Sigmoid colon (tissue), 7 donors: ENCODE data around the gene DCTPP1. TPM values are rescaled to one million over a fixed set of nuclear protein-coding genes. Genes with fewer than 3 reads are reported as not detected.
"Not testable (repeated sequence)": the region's sequence is repeated elsewhere in the genome, so short reads cannot be mapped to it uniquely, and the experiment has no call there.

Experiments
- DNase-seq: peaks from one replicate; pipeline ENCODE4 v3.0.0-alpha.2; 2019
- H3K27ac ChIP-seq, 4 donors: fragments of 200-600 bp; sonication (generic); one replicate each; pipeline ENCODE4 v1.5.1; 2016 to 2019; ENCODE audit warnings: mild to moderate bottlenecking in 1 of 4
- H3K27me3 ChIP-seq, 3 donors: fragments of 200-600 bp; sonication (generic); one replicate each; pipeline ENCODE4 v1.5.1; 2019; ENCODE audit warnings: mild to moderate bottlenecking in 1 of 3
- H3K36me3 ChIP-seq, 4 donors: fragments of 200-600 bp; sonication (generic); one replicate each; pipeline ENCODE4 v1.5.1; 2016 to 2019
- H3K4me1 ChIP-seq, 4 donors: fragments of 200-600 bp; sonication (generic); one replicate each; pipeline ENCODE4 v1.5.1; 2017 to 2019
- H3K4me3 ChIP-seq, 4 donors: fragments of 200-600 bp; sonication (generic); one replicate each; pipeline ENCODE4 v1.5.1; 2017 to 2019; ENCODE audit warnings: mild to moderate bottlenecking in 2 of 4, moderate library complexity in 1 of 4
- H3K9me3 ChIP-seq, 4 donors: fragments of 200-600 bp in 3 of 4; sonication (generic) in 3 of 4; one replicate each; pipeline versions ENCODE4 v1.5.1 to v1.6.1; 2013 to 2019
- CTCF ChIP-seq, 4 experiments: fragments of 450-650 bp in 3 of 4; fragments of 200-600 bp in 1 of 4; IDR thresholded peaks; one replicate each; pipeline ENCODE4 v1.5.1; 2016 to 2019; ENCODE audit warnings: antibody characterized with exemption in 4 of 4, mild to moderate bottlenecking in 3 of 4, moderate library complexity in 2 of 4
- EP300 ChIP-seq, 4 donors: sonication (generic); formaldehyde crosslinking; IDR thresholded peaks; one replicate each; pipeline ENCODE4 v1.6.1; 2017; ENCODE audit warnings: antibody characterized with exemption in 4 of 4
- POLR2A ChIP-seq, 2 donors: fragments of 450-650 bp; IDR thresholded peaks; one replicate each; pipeline ENCODE4 v1.6.1; 2016; ENCODE audit warnings: antibody characterized with exemption in 2 of 2, mild to moderate bottlenecking in 2 of 2, moderate library complexity in 2 of 2
- POLR2AphosphoS5 ChIP-seq, 4 donors: sonication (generic); formaldehyde crosslinking; IDR thresholded peaks; one replicate each; pipeline ENCODE4 v1.6.1; 2017; ENCODE audit warnings: antibody characterized with exemption in 4 of 4
- WGBS, 2 donors: extraction: QIAGEN DNeasy Blood & Tissue Kit; methylation state at CpG; one replicate each; pipeline ENCODE4 v1.1.7; 2013; 5-methylcytosine and 5-hydroxymethylcytosine counted together
- intact Hi-C: fragments of 100-400 bp; cut with DNase I; formaldehyde crosslinking; loops from one replicate; pipeline ENCODE4 v1.15.1; 2023
- polyA plus RNA-seq, 3 donors: library from polyadenylated mRNA; stranded (reverse); fragments of 200-250 nt; gene quantifications; one replicate each; pipeline ENCODE4 v1.2.3, GENCODE V29; 2013
- total RNA-seq, 4 donors: library from RNA; depleted of rRNA; stranded (reverse); fragments of >200 nt; gene quantifications; one replicate each; pipeline ENCODE4 v1.1.0, GENCODE V29; 2016
- donor health status: healthy with polysubstance abuse.
- donor health status: Bipolar disorder and iron deficiency.
- donor health status: healthy.

Gene DCTPP1
- 10 to 100 TPM; 10.5 to 19.9 (median 16.5) TPM for total RNA-seq
- polyA plus RNA-seq, result 100 to 1,000 TPM; 140 to 175 (median 156) TPM

GRCh38 chr16:30429678-30430427 is at the start of gene DCTPP1:
Gene DCTPP1, minus strand, starts transcription at chr16:30430030. Its CDS starts 50 bp downstream, at chr16:30429980.
- H3K4me3 ChIP-seq, result peak within 1 kb of the TSS; percentile 46 to 74 (median 56)
- WGBS, 2 donors, result 0% methylated on average over 49 of the region's 49 CpGs
- intact Hi-C loops, result loop anchor here (2.0 to 5.0 kb wide), 2 partner anchors 105 to 197 kb away; partner anchors contain the start of gene ZNF747
- DNase-seq, result peak; percentile 98
- peaks cover 0 to 21% (median 16%) of the 10 kb centered on the region in 4 donors for H3K4me1 ChIP-seq
- peak within 1 kb of the TSS; percentile 79 to 84 (median 82) for H3K27ac ChIP-seq
- H3K27me3 ChIP-seq, result no peaks in the 10 kb centered on the region
- H3K9me3 ChIP-seq, result no peaks in the 10 kb centered on the region
- TF ChIP-seq EP300 (IDR thresholded peaks at IDR 0.05) (no peak), POLR2AphosphoS5 (IDR thresholded peaks at IDR 0.05) (peak; percentile 45 to 66 (median 56)), CTCF (IDR thresholded peaks at IDR 0.05) (peak; percentile 60 to 82 (median 62))
- peaks cover 0 to 7% (median 0%) of the 10 kb centered on the region in 4 donors for H3K36me3 ChIP-seq

GRCh38 chr16:30478766-30479478 is 49.1 kb upstream of the DCTPP1 start:
- intact Hi-C loops, result no loop called here
- no peak for DNase-seq
- H3K27ac ChIP-seq, result no peak overlapping the region
- H3K36me3 ChIP-seq, result no peaks in the 10 kb centered on the region
- H3K27me3 ChIP-seq, result peaks cover 0 to 20% (median 7%) of the 10 kb centered on the region in 3 donors
- H3K4me3 ChIP-seq, result no peak overlapping the region
- H3K9me3 ChIP-seq, result no peaks in the 10 kb centered on the region
- H3K4me1 ChIP-seq, result no peaks in the 10 kb centered on the region
- WGBS, 2 donors, result 88 to 93% methylated on average over 12 of the region's 12 CpGs
- TF ChIP-seq POLR2AphosphoS5 (IDR thresholded peaks at IDR 0.05) (no peak), CTCF (IDR thresholded peaks at IDR 0.05) (no peak), POLR2A (IDR thresholded peaks at IDR 0.05) (no peak), EP300 (IDR thresholded peaks at IDR 0.05) (no peak)

GRCh38 chr16:30477773-30478172 is 47.9 kb upstream of the DCTPP1 start:
- H3K27ac ChIP-seq, H3K4me1 ChIP-seq, H3K4me3 ChIP-seq, H3K9me3 ChIP-seq, H3K36me3 ChIP-seq, DNase-seq, intact Hi-C loops: not testable (repeated sequence)
- H3K27me3 ChIP-seq, result peaks cover 0 to 32% (median 14%) of the 10 kb centered on the region in 3 donors
- 90 to 93% methylated on average over 3 of the region's 3 CpGs for WGBS, 2 donors

GRCh38 chr16:30476991-30477390 is 47.2 kb upstream of the DCTPP1 start:
- Histone ChIP-seq H3K4me1 (no peaks in the 10 kb centered on the region), H3K4me3 (no peak overlapping the region), H3K9me3 (no peaks in the 10 kb centered on the region), H3K27ac (no peak overlapping the region), H3K36me3 (no peaks in the 10 kb centered on the region), H3K27me3 (peaks cover 0 to 39% (median 18%) of the 10 kb centered on the region in 3 donors)
- intact Hi-C loops, result no loop called here
- no peak for TF ChIP-seq EP300 (IDR thresholded peaks at IDR 0.05)
- TF ChIP-seq POLR2A (IDR thresholded peaks at IDR 0.05), result no peak
- TF ChIP-seq POLR2AphosphoS5 (IDR thresholded peaks at IDR 0.05), result no peak
- WGBS, 2 donors, result 57 to 71% methylated on average over 3 of the region's 3 CpGs
- no peak for DNase-seq

GRCh38 chr16:30474684-30475083 is 44.9 kb upstream of the DCTPP1 start:
- no peaks in the 10 kb centered on the region for H3K9me3 ChIP-seq
- DNase-seq, result no peak
- H3K36me3 ChIP-seq, result no peaks in the 10 kb centered on the region
- H3K4me1 ChIP-seq, result no peaks in the 10 kb centered on the region
- H3K4me3 ChIP-seq, result no peak overlapping the region
- H3K27me3 ChIP-seq, result peaks cover 0 to 39% (median 18%) of the 10 kb centered on the region in 3 donors
- H3K27ac ChIP-seq, result no peak overlapping the region
- WGBS, 2 donors, result 84 to 87% methylated on average over 7 of the region's 7 CpGs
- TF ChIP-seq POLR2AphosphoS5 (IDR thresholded peaks at IDR 0.05) (no peak), CTCF (IDR thresholded peaks at IDR 0.05) (no peak), POLR2A (IDR thresholded peaks at IDR 0.05) (no peak), EP300 (IDR thresholded peaks at IDR 0.05) (no peak)
- intact Hi-C loops, result no loop called here
